Inflammatory macrophage (primary cell): ENCODE data around the gene UXS1.

ENCODE experiments used
- DNase-seq, 2 donors: peaks; one replicate each; pipeline ENCODE4 v3.0.0-alpha.2; 2020 to 2022

UXS1 gene

DNA sequence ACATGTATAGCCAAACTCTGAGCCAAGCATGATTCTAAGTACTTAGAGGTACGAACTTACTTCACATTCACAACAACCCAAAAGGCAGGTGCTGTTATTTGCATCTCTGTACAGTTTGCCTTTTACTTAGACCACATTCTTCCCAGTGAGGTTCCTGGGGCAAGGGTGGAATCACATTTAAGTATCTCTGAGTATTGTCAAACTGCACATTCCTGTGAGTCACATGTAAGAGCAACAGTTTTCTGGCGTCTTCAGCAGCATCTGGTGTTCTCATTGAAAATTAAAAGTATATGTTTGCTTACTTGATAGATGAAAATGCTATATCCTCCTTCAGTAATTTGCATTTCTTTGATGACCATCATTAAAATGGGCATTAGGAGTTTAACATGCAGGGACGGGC is 119.1 kb downstream of the UXS1 start:
- no peak for DNase-seq

DNA sequence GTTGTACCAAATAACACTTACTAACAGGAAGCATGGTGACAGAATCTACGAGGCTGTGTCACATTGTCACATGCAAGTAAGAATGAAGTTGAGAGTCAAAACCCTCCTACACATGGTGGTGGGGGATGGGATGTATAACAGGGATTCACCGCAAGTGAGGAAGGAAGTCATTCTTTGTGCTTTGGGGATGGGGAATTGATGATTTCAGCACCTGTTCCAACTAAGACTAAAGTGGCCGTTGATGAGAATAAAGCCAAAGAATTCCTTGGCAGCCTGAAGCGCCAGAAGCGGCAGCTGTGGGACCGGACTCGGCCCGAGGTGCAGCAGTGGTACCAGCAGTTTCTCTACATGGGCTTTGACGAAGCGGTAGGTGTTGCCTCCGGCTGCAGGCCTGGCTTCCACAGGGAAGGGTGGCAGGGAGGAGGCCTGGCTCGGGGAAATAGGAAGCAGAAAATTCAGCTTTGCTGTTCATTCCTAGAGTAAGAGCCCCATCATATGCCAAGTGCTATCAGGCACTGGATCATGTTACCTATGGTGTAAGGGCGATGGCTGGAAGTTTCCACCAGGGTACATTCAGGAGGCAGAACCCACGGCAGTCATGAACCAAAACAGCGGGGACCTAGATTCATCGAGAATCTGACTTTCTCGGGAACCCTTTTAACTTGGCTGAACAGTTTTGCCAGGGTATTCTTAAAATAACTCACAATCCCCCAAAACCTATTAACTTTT is 120.3 kb downstream of the UXS1 start:
- peak; percentile 43 to 85 for DNase-seq

DNA sequence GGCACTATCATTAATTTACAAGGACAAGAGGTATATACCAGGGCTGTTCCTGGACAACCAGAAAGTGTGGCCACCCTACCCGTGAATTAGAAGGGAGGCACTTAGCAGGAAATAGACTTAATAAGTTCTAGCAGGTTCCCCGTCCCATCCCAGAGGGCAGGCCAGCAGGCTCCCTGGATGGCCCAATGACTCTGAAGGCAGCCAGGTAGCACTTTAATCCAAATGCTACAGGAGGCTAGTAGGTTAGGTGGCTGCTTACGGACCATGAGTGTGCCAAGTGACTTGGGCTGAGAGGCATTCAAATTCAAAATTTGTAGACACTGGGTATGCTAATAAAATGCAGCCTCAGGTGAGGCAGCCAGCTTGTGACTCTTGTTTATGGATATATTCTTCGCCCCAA is 123.9 kb downstream of the UXS1 start:
- DNase-seq, result no peak

DNA sequence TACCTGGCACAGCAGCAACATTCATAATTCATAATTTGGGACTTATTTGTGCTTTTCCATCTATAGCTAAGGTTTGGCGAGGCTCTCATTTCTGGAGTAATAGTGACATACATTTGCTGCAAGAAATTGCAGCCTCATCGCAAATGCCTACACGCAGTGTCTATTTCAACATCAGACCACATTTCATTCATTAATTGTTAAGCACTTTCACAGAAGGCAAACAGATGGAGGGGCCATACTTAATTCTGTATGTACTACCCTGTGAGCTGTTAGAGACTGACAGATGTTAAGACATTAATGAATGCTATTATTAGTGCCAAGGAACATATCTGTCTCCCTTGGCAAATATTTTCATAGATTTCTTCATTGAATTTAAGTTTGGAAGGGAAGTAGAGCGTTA is 125.7 kb downstream of the UXS1 start:
- peak in 1 of 2 donors; percentile 10 for DNase-seq

DNA sequence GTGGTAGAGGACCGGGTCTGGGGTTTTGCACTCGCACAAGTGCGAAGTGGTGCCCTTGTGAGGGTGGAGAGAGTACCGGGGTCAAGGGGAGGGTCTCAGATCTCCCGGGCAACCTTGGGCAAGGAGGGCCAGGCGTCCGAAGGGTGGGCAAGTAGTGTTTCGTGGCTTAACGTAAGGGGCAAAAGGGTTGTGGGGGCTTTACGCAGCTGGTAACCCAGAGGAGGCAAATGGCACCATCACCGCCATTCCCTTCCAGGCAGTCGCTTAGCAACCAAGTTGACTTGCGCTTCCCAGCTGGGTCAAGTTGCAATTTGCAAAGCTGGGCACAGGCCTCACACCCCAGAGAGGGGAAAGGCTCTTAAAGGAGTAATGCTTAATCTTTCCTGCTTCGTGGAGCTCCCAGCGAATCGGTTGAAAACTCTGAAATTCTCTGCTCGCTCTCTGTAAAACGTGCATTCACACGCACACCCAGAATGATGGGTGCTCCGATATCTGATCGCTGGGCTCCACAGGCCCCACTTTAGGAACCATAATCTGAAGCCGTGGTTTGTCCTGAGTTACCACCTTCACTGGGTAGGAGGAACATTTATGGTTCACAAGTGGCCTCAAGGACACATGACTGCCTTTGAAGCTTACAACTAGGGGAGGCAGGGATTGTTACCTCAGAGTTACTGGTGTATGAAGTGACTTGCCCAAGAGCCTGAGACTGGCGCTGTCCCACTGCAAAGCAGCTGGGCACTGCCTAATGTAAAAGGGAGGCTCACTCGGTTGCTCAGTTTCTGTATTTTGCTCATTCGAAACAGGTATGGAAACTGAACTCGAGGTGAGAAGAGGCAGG is 127.9 kb downstream of the UXS1 start:
- no peak for DNase-seq

DNA sequence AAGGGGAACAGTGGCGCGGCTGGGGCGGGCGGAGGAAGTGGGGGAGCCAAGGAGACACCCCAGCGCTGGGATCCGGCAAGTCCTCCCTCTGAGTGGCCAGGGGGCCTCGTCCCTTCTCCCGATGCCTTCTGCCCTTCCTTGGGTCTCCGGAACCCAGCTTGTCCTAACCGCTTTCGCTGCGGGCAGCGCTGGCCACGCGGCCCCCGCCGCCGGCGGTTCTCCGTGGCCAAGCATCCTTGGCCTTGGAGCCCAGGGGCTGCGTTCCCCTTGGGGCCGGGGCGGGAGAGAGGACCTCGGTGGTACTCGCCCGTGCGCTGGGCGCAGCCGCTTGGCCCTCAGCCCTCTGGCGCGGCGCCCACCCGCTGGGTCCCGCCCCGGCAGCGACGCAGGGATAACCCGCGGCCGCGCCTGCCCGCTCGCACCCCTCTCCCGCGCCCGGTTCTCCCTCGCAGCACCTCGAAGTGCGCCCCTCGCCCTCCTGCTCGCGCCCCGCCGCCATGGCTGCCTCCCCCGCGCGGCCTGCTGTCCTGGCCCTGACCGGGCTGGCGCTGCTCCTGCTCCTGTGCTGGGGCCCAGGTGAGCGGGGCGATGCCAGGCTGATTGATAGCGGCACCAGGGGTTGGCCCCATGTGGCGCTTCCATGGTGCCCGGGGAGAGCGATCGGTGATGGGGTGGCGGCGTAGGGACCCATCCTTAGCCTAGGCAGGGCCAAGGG is 128.7 kb downstream of the UXS1 start:
- no peak for DNase-seq

DNA sequence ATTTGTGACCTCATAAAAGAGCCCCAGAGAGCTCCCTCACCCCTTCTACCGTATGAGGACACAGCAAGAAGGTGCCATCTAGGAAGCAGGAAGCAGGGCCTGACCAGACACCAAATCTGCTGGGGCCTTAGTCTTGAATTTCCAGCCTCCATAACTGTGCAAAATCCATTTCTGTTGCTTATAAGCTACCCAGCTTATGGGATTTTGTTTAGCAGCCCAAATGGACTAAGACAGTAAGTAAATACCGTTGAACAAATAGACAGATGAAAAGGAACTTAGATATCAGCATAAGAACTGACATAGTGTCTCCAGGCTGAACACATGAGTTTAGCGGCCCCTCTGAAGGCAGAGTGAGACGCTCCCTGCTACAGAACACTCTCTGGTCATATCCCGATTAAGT is 130.9 kb downstream of the UXS1 start:
- no peak for DNase-seq

DNA sequence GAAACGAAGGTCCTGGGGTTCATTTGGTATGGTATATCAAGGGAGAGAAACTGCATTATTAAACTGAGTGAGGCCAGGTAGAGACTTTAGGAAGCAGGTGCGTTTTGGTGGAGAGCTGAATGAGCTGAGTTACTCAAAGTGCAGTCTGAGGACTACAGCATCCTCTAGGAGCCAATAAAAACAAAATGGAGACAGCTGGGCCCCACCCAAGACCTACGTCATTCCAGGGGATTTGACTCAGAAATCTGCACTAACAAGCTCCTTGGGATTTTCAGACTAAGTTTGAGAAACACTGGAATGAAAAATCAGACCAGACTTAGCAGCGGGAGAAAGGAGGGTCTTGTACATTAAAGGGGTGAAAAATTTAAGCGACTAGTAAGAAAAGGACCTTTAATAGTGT is 131.5 kb downstream of the UXS1 start:
- DNase-seq, result no peak

DNA sequence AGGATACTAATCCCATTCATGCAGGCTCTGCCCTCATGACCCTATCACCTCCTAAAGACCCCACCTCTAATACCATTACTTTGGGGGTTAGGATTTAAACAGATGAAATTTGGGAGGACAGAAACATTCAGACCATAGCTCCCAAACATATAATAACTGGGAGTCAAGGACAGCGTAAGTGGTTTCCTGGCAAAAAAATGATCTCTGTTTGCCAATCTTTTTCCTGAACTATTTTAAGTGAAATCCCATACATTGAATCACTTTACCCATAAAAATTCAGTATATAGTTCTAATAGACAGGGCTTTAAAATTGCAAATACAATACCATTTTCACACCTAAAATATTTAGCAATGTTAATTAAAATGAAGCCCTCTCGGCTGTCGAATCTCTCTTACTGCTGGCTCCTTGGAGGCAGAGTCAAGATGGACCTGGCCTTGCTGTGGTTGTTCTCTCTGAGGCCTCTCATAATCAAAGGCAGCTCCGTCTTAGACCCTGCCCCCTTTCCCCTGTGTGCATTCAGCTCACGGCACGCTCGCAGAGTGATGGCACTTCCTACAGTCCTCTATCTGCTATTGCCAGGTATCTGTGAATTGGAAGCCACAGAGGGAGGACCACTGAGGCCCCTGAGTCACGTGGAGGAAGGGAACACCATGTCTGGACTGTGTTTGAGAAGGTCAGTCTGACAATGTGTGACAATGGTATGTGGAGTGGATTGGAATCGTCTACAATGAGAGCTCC is 132.3 kb downstream of the UXS1 start:
- no peak for DNase-seq

DNA sequence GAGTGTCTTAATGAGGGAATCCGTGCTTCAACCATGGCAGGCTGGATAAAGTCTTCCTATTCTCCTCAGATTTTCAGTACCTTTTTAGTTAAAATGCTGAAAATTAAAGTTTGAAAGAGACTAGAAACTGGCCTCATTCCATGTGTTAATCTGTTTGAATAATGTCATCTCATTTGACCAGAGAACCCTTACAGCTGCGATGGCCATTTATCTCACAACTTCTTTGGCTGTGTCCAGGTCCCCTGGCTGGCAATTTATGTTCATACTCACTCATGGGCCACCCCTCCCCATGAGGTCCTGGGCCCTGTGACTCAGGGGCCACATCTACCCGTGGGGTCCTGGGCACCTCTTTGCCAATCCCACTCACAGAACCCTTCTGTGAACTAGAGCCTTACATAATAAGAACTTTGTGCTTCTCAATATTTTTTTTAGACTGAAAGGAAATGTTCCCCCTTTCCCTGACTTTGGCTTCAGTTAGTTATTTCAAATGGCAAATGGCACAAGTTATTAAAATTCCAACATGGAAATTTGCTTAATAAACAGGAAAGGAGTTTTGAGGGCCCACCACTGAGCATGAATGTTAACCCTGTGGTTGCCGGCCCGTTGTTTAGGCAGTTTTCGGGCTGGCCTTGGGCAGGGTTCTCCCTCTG is 134.6 kb downstream of the UXS1 start:
- DNase-seq, result no peak

DNA sequence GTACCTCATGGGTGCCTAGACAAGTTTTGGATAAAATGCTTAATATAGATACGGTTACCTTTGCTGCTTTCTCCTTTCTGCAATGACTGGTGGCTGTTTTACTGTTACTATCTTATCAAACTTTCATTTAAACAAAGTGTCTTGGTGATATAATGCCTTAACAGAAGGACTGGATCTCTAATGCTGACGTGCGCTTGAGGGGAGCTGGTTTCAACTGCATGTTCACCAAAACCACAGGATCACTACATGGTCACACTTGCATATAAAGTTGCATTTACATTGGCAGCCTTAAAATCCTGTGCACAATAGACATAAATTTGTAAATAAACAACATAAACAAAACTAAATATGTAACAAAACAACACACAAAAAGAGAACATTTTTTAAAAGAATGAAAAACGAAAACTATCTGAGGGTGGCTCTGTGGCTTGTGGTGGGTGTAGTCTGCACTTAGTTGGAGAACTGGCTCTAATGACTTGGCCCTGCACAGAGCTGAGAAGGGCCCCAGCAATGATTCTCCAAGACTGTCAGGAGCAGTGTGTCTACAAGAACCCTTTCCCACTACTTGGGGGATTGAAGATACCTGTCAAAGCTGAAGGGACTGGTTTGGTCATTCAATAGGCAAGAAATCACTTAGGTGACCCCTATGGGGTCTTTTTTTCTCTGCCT is 135.5 kb downstream of the UXS1 start:
- DNase-seq, result no peak

DNA sequence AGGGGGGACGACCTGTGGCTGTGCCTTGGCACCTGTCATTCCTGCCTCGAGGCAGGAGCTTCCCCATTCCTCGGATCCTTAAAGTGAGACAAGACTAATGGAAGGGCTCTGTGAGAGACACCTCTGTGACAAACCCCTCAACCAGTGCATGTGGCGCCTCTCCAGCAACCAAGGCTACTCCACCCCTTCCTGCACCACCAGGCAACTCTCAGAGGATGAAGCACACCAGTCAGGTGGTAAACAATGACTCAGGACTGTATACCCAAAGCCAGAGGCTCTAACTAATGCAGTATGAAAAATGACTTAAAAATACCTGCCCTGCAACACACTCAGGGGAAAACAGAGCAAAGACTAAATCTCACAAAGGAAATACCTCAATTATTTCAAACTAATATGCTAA is 136.9 kb downstream of the UXS1 start:
- DNase-seq, result no peak

DNA sequence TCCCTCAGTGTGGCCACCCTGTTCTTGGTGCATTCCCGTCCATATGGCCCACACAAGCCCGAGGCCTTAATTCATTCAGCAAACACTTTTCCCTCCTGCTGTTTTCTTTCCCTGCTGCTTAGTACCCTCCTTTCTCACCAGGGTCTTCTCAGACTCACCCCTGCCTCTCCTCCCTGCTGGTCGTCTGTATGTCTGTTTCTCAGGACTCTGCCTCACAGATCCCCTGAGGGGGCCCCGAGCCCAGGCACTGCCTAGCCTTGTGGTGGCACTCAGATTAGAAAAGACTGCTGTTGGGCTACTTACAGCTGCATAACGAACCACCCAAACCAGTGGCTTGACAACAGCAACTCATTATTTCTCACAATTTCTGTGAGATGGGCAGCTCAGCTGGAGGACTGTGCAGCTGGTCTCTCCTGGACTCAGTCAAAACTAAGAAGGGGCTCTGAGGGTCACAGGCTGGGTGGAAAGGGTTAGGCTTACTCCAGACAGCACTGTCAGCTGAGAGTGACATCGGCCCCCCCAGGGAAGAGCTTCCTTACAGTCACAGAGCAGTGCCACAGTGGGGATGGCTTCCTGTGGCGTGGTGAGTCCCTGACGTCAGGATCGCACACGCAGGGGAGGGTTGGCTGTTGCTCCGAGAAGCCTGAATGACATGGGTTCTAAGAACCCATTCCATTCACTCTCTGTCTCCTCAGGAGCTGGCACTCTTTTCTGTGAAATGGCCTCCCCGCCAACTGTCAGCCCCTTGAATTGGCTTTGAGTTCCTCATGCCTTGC is 139.0 kb downstream of the UXS1 start:
- DNase-seq, result no peak

DNA sequence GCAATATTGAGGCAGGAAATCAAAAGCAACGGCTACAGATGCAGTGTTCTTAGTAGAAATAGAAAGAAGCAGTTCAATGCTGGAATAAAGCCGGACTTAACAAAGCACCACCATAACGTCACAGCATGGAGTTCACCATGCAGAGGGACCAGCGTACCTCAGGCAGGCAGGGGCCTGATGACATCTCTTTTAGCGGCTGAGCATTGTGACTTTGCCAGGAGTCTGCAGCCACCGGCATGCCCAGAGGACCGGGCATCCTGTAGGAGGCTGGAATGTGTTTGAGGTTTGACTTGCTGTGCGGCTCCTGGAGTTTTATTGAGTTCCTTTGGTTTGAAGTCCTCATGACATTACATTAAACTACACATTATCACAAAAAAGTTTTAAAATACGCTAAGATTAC is 139.8 kb downstream of the UXS1 start:
- DNase-seq, result no peak

DNA sequence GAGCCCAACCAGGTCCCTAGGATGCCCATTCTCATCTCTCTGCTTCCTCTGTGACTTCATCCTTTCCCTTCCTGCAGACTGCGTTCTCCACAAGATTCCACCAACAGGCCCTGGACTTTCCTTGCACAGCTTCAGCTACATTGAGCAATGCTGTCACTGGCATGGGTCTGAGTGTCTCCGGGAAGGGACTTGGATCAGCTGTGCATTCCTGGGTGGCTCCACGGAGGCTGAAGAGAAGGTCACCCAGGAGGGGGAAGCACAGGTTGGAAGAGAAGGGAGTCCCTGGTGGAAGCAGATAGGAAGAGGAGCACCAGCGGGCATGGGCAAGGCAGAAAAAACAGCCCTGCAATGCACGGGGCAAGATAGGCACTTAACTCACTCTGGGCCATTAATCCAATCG is 140.5 kb downstream of the UXS1 start:
- DNase-seq, result no peak

DNA sequence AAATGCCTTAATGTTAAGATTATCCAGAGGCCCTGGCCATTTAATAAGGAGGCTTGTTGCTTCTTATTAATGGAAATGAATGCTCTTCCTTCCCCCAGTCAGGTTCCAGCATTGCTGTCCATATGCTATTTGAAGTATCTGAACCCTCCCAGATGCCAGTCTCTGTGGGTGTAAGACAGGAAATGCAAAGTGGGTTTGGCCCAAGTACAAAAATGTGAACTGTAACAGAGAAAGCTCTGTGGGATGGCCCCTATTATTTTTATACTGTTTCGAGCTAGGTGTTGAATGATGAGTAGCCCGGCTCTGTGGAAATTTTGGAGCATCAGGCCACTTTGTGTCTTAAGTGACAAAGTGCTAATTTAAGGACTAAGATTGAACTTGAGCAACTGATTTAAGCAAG is 141.0 kb downstream of the UXS1 start:
- DNase-seq, result no peak

DNA sequence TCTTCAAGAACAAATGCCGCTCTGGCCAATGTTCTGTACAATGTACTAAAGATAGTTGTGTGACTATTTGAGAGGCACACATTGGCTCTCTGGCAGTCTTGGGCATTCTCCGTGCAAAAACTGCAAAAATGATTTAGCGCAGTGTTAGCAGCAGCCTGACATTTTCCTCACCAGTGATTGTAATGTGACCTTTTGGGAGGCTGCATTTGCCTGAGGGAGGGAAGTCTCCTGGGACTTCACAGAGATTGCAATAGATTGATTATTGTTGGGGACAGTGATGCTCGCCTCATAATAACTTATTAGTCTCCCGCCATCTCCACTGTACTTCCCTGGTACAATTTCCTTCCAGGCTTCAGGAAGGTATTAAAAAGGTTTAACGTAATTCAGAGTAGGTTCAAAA is 149.2 kb downstream of the UXS1 start:
- no peak for DNase-seq

DNA sequence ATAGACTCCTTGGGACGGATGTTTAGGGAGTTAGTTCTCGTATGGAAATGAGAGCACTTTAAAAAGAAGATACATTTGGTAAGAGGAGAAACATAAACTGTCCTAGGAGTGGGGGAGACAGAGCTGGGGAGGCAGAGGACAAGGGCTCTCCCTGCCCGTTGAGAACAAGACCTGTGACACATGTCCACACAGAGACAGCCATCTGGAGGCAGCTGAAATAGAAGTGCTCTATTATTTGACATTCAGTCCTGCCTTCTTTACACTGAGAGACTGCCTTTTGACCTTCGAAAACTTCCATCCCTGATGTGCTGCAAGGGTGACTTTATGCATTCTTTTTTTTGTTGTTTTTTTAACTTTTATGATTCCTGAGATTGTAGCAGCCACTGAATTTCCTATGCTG is 150.1 kb downstream of the UXS1 start:
- no peak for DNase-seq
